Neuronal stem cell (in vitro differentiated cells): ENCODE results near the gene EXOSC5.

ENCODE experiments used
- DNase-seq: peaks from one replicate; pipeline ENCODE4 v3.0.0-alpha.2; 2013; ENCODE audit warnings: low spot score
- H2AFZ ChIP-seq: one replicate; pipeline ENCODE4 v1.6.1; 2013; ENCODE audit warnings: mild to moderate bottlenecking, low read length, inconsistent platforms
- H2AK5ac ChIP-seq: 2 replicates; pipeline ENCODE4 v1.6.1; 2013; ENCODE audit warnings: low read depth, mild to moderate bottlenecking, inconsistent platforms, low read length, moderate library complexity, mixed read lengths
- H2BK120ac ChIP-seq: 2 replicates; pipeline ENCODE4 v1.6.1; 2013; ENCODE audit warnings: low read depth, mild to moderate bottlenecking, inconsistent platforms, low read length, moderate library complexity, mixed read lengths
- H2BK12ac ChIP-seq: one replicate; pipeline ENCODE4 v1.6.1; 2013; ENCODE audit warnings: low read length, inconsistent platforms
- H2BK15ac ChIP-seq: 2 replicates; pipeline ENCODE4 v1.6.1; 2013; ENCODE audit warnings: mild to moderate bottlenecking, low read length, inconsistent platforms, mixed read lengths
- H2BK5ac ChIP-seq: one replicate; pipeline ENCODE4 v1.6.1; 2013; ENCODE audit warnings: inconsistent platforms, mild to moderate bottlenecking, low read length, moderate library complexity
- H3K14ac ChIP-seq: one replicate; pipeline ENCODE4 v1.6.1; 2013; ENCODE audit warnings: low read length, inconsistent platforms
- H3K18ac ChIP-seq: 2 replicates; pipeline ENCODE4 v1.6.1; 2013; ENCODE audit warnings: low read length, inconsistent platforms
- H3K23ac ChIP-seq: 2 replicates; pipeline ENCODE4 v1.6.1; 2013; ENCODE audit warnings: low read depth, mild to moderate bottlenecking, mixed read lengths, low read length, inconsistent platforms; ENCODE audit not compliant: poor library complexity
- H3K27ac ChIP-seq: replicated peaks from 3 replicates; pipeline ENCODE4 v1.5.1; 2013; ENCODE audit warnings: low read length, inconsistent platforms
- H3K27me3 ChIP-seq, 3 experiments: 2 replicates each; pipeline ENCODE4 v1.6.1; 2013; ENCODE audit warnings: low read length in 3 of 3, mild to moderate bottlenecking in 2 of 3, inconsistent platforms in 1 of 3, low read depth in 1 of 3, mixed read lengths in 1 of 3, moderate library complexity in 1 of 3; ENCODE audit not compliant: control insufficient read depth in 3 of 3, insufficient read depth in 3 of 3
- H3K36me3 ChIP-seq, 2 donors: replicated peaks in 1 of 2; 2 replicates each; pipeline ENCODE4 v1.6.1; 2013; ENCODE audit warnings: low read length in 2 of 2; ENCODE audit not compliant: control insufficient read depth in 2 of 2, insufficient read depth in 2 of 2
- H3K4ac ChIP-seq: 2 replicates; pipeline ENCODE4 v1.6.1; 2013; ENCODE audit warnings: inconsistent platforms, mild to moderate bottlenecking, low read length, moderate library complexity
- H3K4me1 ChIP-seq, 2 donors: 1 replicate in 1 of 2; 2 replicates in 1 of 2; pipeline ENCODE4 v1.6.1; 2013; ENCODE audit warnings: low read length in 2 of 2, low read depth in 1 of 2; ENCODE audit not compliant: control insufficient read depth in 2 of 2, insufficient read depth in 1 of 2
- H3K4me2 ChIP-seq: one replicate; pipeline ENCODE4 v1.6.1; 2013; ENCODE audit warnings: mild to moderate bottlenecking, low read length, inconsistent platforms; ENCODE audit not compliant: insufficient read depth, poor library complexity, severe bottlenecking
- H3K4me3 ChIP-seq, 2 donors: 2 replicates each; pipeline ENCODE4 v1.5.1; 2013; ENCODE audit warnings: low read length in 2 of 2, mild to moderate bottlenecking in 2 of 2, inconsistent platforms in 1 of 2, moderate library complexity in 1 of 2
- H3K79me1 ChIP-seq: one replicate; pipeline ENCODE4 v1.6.1; 2013; ENCODE audit warnings: low read depth, mild to moderate bottlenecking, inconsistent platforms, low read length, moderate library complexity
- H3K9ac ChIP-seq: one replicate; pipeline ENCODE4 v1.6.1; 2013; ENCODE audit warnings: mild to moderate bottlenecking, low read depth, low read length, inconsistent platforms; ENCODE audit not compliant: poor library complexity
- H3K9me3 ChIP-seq, 2 donors: replicated peaks in 1 of 2; 2 replicates each; pipeline versions ENCODE3 to v1.6.1; 2013; ENCODE audit warnings: low read length in 2 of 2, mild to moderate bottlenecking in 2 of 2, inconsistent platforms in 1 of 2, low read depth in 1 of 2, mixed read lengths in 1 of 2, moderate library complexity in 1 of 2; ENCODE audit not compliant: control insufficient read depth in 2 of 2, insufficient read depth in 1 of 2
- H4K8ac ChIP-seq: one replicate; pipeline ENCODE4 v1.6.1; 2013; ENCODE audit warnings: low read depth, mild to moderate bottlenecking, inconsistent platforms, low read length, moderate library complexity
- H4K91ac ChIP-seq: one replicate; pipeline ENCODE4 v1.6.1; 2013; ENCODE audit warnings: low read length, low read depth, mild to moderate bottlenecking, inconsistent platforms; ENCODE audit not compliant: poor library complexity
- WGBS, 2 donors: extraction: QIAGEN DNeasy Blood & Tissue Kit; methylation state at CpG; one replicate each; pipeline ENCODE4 v1.1.7; 2013; ENCODE audit warnings: missing lambda C conversion rate in 2 of 2, mixed read lengths in 1 of 2; ENCODE audit not compliant: insufficient read length in 2 of 2, insufficient replicate concordance in 1 of 2; ENCODE audit errors: extremely low coverage in 2 of 2; 5-methylcytosine and 5-hydroxymethylcytosine counted together

EXOSC5 gene

GRCh38 chr19:41442473-41443355 is 45.6 kb upstream of the EXOSC5 start, which contains the start of gene ERICH4:
ERICH4 (plus strand) TSS chr19:41443156; CDS start chr19:41443170, 14 bp downstream.
- Histone ChIP-seq H3K36me3 (peaks cover 4 to 6% of the 10 kb centered on the region in 2 donors), H3K4me3 (no peak within 1 kb of the TSS), H2BK12ac (peak within 1 kb of the TSS; percentile 3), H3K27ac (no peak within 1 kb of the TSS), H4K8ac (peak within 1 kb of the TSS; percentile 77), H2BK5ac (no peak within 1 kb of the TSS), H3K14ac (peak within 1 kb of the TSS; percentile 50), H3K23ac (peak within 1 kb of the TSS; percentile 73), H2AK5ac (peak within 1 kb of the TSS; percentile 74), H3K27me3 (peaks cover 0 to 9% (median 2%) of the 10 kb centered on the region in 3 experiments), H4K91ac (no peak within 1 kb of the TSS), H3K18ac (peak within 1 kb of the TSS; percentile 17), H2BK120ac (no peak within 1 kb of the TSS), H3K4ac (peak within 1 kb of the TSS; percentile 72), H2BK15ac (peak within 1 kb of the TSS; percentile 43), H3K9ac (no peak within 1 kb of the TSS), H3K4me1 (no peaks in the 10 kb centered on the region), H3K9me3 (peaks cover 0 to 2% of the 10 kb centered on the region in 2 donors), H2AFZ (peak within 1 kb of the TSS; percentile 45), H3K79me1 (no peaks in the 10 kb centered on the region), H3K4me2 (no peak within 1 kb of the TSS)
- no CpG with 5 or more reads among the region's 7 CpGs for WGBS, 2 donors
- no peak for DNase-seq

- no peak overlapping the region for H2BK120ac ChIP-seq
- no peak overlapping the region for H3K4ac ChIP-seq
- H3K27ac ChIP-seq, result no peak overlapping the region
- peaks cover 0 to 2% of the 10 kb centered on the region in 2 donors for H3K9me3 ChIP-seq
- no peak overlapping the region for H2AFZ ChIP-seq
- H2BK15ac ChIP-seq, result no peak overlapping the region
- H3K23ac ChIP-seq, result no peak overlapping the region
- H3K9ac ChIP-seq, result peak overlapping the region; percentile 9
- DNase-seq, result no peak
- no peak overlapping the region for H2BK12ac ChIP-seq
- no peaks in the 10 kb centered on the region for H3K79me1 ChIP-seq
- no peaks in the 10 kb centered on the region for H3K4me1 ChIP-seq
- no peak overlapping the region for H4K8ac ChIP-seq
- peaks cover 0 to 9% (median 0%) of the 10 kb centered on the region in 3 experiments for H3K27me3 ChIP-seq
- H2BK5ac ChIP-seq, result no peak overlapping the region
- H2AK5ac ChIP-seq, result no peak overlapping the region
- no peak overlapping the region for H3K4me2 ChIP-seq
- no CpG with 5 or more reads among the region's 15 CpGs for WGBS, 2 donors
- no peak overlapping the region for H4K91ac ChIP-seq
- H3K18ac ChIP-seq, result no peak overlapping the region
- H3K36me3 ChIP-seq, result peaks cover 8 to 14% of the 10 kb centered on the region in 2 donors
- no peak overlapping the region for H3K4me3 ChIP-seq
- H3K14ac ChIP-seq, result no peak overlapping the region
Measured at GRCh38 chr19:41441321-41441945, 44.3 kb upstream of the EXOSC5 start.

DNA sequence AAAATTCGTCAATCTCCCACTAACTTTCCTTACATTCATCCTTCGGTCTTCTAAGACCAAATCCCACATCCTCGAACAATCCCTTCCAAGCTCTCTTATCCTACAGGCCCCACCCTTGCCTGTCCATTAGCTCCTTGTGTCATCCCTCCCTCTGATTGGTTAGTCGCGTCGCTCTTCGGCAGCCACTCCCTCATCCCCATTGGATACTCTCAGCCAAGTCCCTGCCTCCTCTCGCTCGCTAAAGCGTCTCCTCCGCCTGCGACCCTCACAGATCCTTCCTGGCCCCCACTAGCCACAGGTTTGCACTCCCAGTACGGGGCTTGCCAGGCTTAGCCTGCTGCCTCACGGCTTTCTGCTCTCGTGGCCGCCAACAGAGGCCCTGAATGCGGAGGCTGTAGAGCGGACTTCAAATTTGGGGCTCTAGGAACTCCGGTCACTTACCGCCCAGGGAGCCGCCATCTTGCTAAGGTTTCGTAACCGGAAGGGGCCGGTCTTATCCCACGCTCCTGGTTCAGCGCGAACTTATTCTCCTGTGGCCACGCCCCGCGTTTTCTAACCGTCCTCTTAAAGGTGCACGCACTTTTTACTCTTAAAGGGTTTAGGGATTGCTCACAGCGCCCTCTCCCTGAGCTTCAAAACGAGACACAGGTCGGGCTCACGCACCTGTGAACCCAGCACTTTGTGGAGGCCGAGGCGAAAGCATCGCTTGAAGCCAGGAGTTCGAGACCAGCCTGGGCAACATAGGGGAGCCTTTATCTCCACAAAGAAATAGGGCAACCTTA is 42.5 kb upstream of the EXOSC5 start, which contains the start of gene DMAC2:
Gene DMAC2 (minus strand): TSS at position 472 of the 782 bp plus-strand sequence. CDS start 13 bp downstream, at position 459.
- peak within 1 kb of the TSS; percentile 92 for H3K9ac ChIP-seq
- peak within 1 kb of the TSS; percentile 86 for H3K27ac ChIP-seq
- H2BK5ac ChIP-seq, result no peak within 1 kb of the TSS
- no peaks in the 10 kb centered on the region for H3K4me1 ChIP-seq
- H3K23ac ChIP-seq, result peak within 1 kb of the TSS; percentile 83
- H4K91ac ChIP-seq, result no peak within 1 kb of the TSS
- H2BK120ac ChIP-seq, result no peak within 1 kb of the TSS
- no peak within 1 kb of the TSS for H2BK12ac ChIP-seq
- H3K36me3 ChIP-seq, result peaks cover 12 to 21% of the 10 kb centered on the region in 2 donors
- H4K8ac ChIP-seq, result no peak within 1 kb of the TSS
- H3K79me1 ChIP-seq, result no peaks in the 10 kb centered on the region
- peaks cover 0 to 9% (median 0%) of the 10 kb centered on the region in 3 experiments for H3K27me3 ChIP-seq
- DNase-seq, result peak; percentile 96
- no peak within 1 kb of the TSS for H3K14ac ChIP-seq
- no peak within 1 kb of the TSS for H3K4ac ChIP-seq
- peaks cover 0 to 2% of the 10 kb centered on the region in 2 donors for H3K9me3 ChIP-seq
- no peak within 1 kb of the TSS for H2AK5ac ChIP-seq
- H2BK15ac ChIP-seq, result peak within 1 kb of the TSS; percentile 10
- WGBS, 2 donors, result no CpG with 5 or more reads among the region's 40 CpGs
- H3K18ac ChIP-seq, result peak within 1 kb of the TSS; percentile 100
- H3K4me3 ChIP-seq, result peak within 1 kb of the TSS; percentile 78 to 90
- H2AFZ ChIP-seq, result peak within 1 kb of the TSS; percentile 94
- peak within 1 kb of the TSS; percentile 32 for H3K4me2 ChIP-seq
